HepG2 (cell line): ENCODE results near the gene ENDOD1. TPM values are rescaled to one million over a fixed set of nuclear protein-coding genes. Genes with fewer than 3 reads are reported as not detected.
A peak's percentile ranks its signal among the peaks of the same experiment; 100 is the strongest.

ENCODE experiments used
- BORCS8-MEF2B ChIP-seq: sonication (generic); formaldehyde crosslinking; IDR thresholded peaks from 2 replicates; pipeline ENCODE4 v1.8.0; 2022; ENCODE audit warnings: mild to moderate bottlenecking, missing genetic modification reagents
- CEBPG ChIP-seq: IDR thresholded peaks from 2 replicates; pipeline ENCODE4 v1.6.1; 2016
- DPF2 ChIP-seq: sonication (generic); formaldehyde crosslinking; IDR thresholded peaks from 2 replicates; pipeline ENCODE4 v1.4.0; 2020; ENCODE audit warnings: mild to moderate bottlenecking, low read depth, missing genetic modification reagents, borderline replicate concordance
- EHMT2 ChIP-seq: fragments of 200-600 bp; sonication (generic); IDR thresholded peaks from 2 replicates; pipeline ENCODE4 v1.7.0; 2017; ENCODE audit warnings: antibody characterized with exemption, low read depth, low read length, borderline replicate concordance
- ELF4 ChIP-seq: sonication (generic); formaldehyde crosslinking; IDR thresholded peaks from 2 replicates; pipeline ENCODE4 v1.5.0; 2020; ENCODE audit warnings: missing genetic modification reagents, mild to moderate bottlenecking, moderate library complexity, borderline replicate concordance
- EP300 ChIP-seq, 3 experiments: sonication (generic) in 1 of 3; formaldehyde crosslinking in 1 of 3; IDR thresholded peaks; 2 replicates each; pipeline versions ENCODE4 v1.5.1 to v1.6.1; 2011 to 2020; ENCODE audit warnings: low read depth in 2 of 3, low read length in 2 of 3, borderline replicate concordance in 1 of 3, improper control_type of control experiment in 1 of 3, mild to moderate bottlenecking in 1 of 3, missing genetic modification reagents in 1 of 3, moderate library complexity in 1 of 3
- KDM2A ChIP-seq: sonication (generic); formaldehyde crosslinking; IDR thresholded peaks from 2 replicates; pipeline ENCODE4 v1.4.0; 2020; ENCODE audit warnings: low read depth, missing genetic modification reagents, borderline replicate concordance
- MYPOP ChIP-seq: sonication (generic); formaldehyde crosslinking; IDR thresholded peaks from 2 replicates; pipeline ENCODE4 v1.8.1; 2023; ENCODE audit warnings: mild to moderate bottlenecking, moderate library complexity, missing genetic modification reagents
- POLR2G ChIP-seq: fragments of 200-400 bp; formaldehyde crosslinking; IDR thresholded peaks from 2 replicates; pipeline ENCODE4 v1.6.1; 2018; ENCODE audit warnings: mild to moderate bottlenecking, low read depth, low read length, moderate library complexity
- SIN3B ChIP-seq: fragments of 150-350 bp; IDR thresholded peaks from 2 replicates; pipeline ENCODE4 v1.6.1; 2014; ENCODE audit warnings: low read length
- STAG1 ChIP-seq: sonication (generic); formaldehyde crosslinking; IDR thresholded peaks from 2 replicates; pipeline ENCODE4 v1.4.0; 2020; ENCODE audit warnings: missing genetic modification reagents
- TBP ChIP-seq: sonication (generic); formaldehyde crosslinking; IDR thresholded peaks from 2 replicates; pipeline ENCODE4 v1.5.0; 2020; ENCODE audit warnings: missing genetic modification reagents
- TEAD3 ChIP-seq: optimal IDR thresholded peaks from 2 replicates; pipeline ENCODE3; 2016; ENCODE audit warnings: borderline replicate concordance
- THRA ChIP-seq: sonication (generic); formaldehyde crosslinking; IDR thresholded peaks from 2 replicates; pipeline ENCODE4 v1.4.0; 2020; ENCODE audit warnings: missing genetic modification reagents, borderline replicate concordance
- TRIM22 ChIP-seq: fragments of 450-650 bp; IDR thresholded peaks from 2 replicates; pipeline ENCODE4 v1.6.1; 2017
- YY1 ChIP-seq: IDR thresholded peaks from 2 replicates; pipeline ENCODE4 v1.6.1; 2011; ENCODE audit warnings: low read length, low read depth, moderate library complexity, mild to moderate bottlenecking; ENCODE audit not compliant: insufficient read depth, insufficient replicate concordance
- ZFP62 ChIP-seq: sonication (generic); formaldehyde crosslinking; IDR thresholded peaks from 2 replicates; pipeline ENCODE4 v1.4.0; 2020; ENCODE audit warnings: missing genetic modification reagents
- ZNF12 ChIP-seq: sonication (generic); formaldehyde crosslinking; IDR thresholded peaks from 2 replicates; pipeline ENCODE4 v1.5.0; 2020; ENCODE audit warnings: missing genetic modification reagents
- ZNF331 ChIP-seq: sonication (generic); formaldehyde crosslinking; IDR thresholded peaks from 2 replicates; pipeline ENCODE4 v1.4.0; 2020; ENCODE audit warnings: missing genetic modification reagents
- ZNF414 ChIP-seq: sonication (generic); formaldehyde crosslinking; IDR thresholded peaks from 2 replicates; pipeline ENCODE4 v1.5.0; 2020; ENCODE audit warnings: missing genetic modification reagents
- ZNF530 ChIP-seq: sonication (generic); formaldehyde crosslinking; IDR thresholded peaks from 2 replicates; pipeline ENCODE4 v1.5.0; 2020; ENCODE audit warnings: low read depth, mild to moderate bottlenecking, missing genetic modification reagents
- ZNF616 ChIP-seq: sonication (generic); formaldehyde crosslinking; IDR thresholded peaks from 2 replicates; pipeline ENCODE4 v1.5.0; 2020; ENCODE audit warnings: low read depth, mild to moderate bottlenecking, missing genetic modification reagents
- ZSCAN30 ChIP-seq: sonication (generic); formaldehyde crosslinking; IDR thresholded peaks from 2 replicates; pipeline ENCODE4 v1.5.0; 2020; ENCODE audit warnings: mild to moderate bottlenecking, missing genetic modification reagents
- ZSCAN31 ChIP-seq: sonication (generic); formaldehyde crosslinking; IDR thresholded peaks from 2 replicates; pipeline ENCODE4 v1.5.0; 2020; ENCODE audit warnings: low read depth, mild to moderate bottlenecking, missing genetic modification reagents
- polyA plus RNA-seq, 8 experiments: library from polyadenylated mRNA; depleted of rRNA in 3 of 8; stranded (reverse) in 7 of 8; unstranded in 1 of 8; fragments of >200 nt; fragmentation: Illumina TruSeq in 4 of 8; extraction: Trizol in 4 of 8; gene quantifications; 2 replicates each; pipeline versions ENCODE4 v1.2.1 to v1.2.3, GENCODE V29; 2011 to 2016; ENCODE audit warnings: low read depth in 4 of 8, missing spikeins in 1 of 8, mixed read lengths in 1 of 8; ENCODE audit not compliant: insufficient read depth in 1 of 8
- total RNA-seq, 5 experiments: library from RNA; depleted of rRNA; stranded (reverse); fragments of >200 nt; fragmentation: Illumina TruSeq; extraction: Trizol; gene quantifications; 2 replicates each; pipeline ENCODE4 v1.2.3, GENCODE V29; 2016; ENCODE audit warnings: low read depth in 1 of 5

ENDOD1 gene
- total and polyA plus RNA-seq, 2 of the 13 experiments (the other 11 are each of a cell fraction or from before 2014, with no cell fraction given): 2.0 to 6.8 TPM

GRCh38 chr11:95149651-95150364 lies 60.2 kb downstream of the ENDOD1 start (continued):
- TF ChIP-seq TRIM22: no peak
- TF ChIP-seq BORCS8-MEF2B (CRISPR knock-in tag): no peak
- TF ChIP-seq CEBPG: 0 out of 2 replicates have a peak, but pooled peaks have one; percentile 17
- 0 out of 2 replicates have a peak, but pooled peaks have one; percentile 15 for TF ChIP-seq DPF2 (CRISPR knock-in tag)
- TF ChIP-seq ZNF331 (CRISPR knock-in tag): peak; percentile 38; the same call in 1 of the 2 replicates
- no peak for TF ChIP-seq MYPOP (CRISPR knock-in tag)
- no peak for TF ChIP-seq ELF4 (CRISPR knock-in tag)
- no peak for TF ChIP-seq ZSCAN30
- no peak for TF ChIP-seq ZSCAN31
- TF ChIP-seq ZNF616: no peak
- TF ChIP-seq TEAD3 (CRISPR knock-in tag): peak; percentile 88
- no peak for TF ChIP-seq EHMT2
- TF ChIP-seq ZFP62 (CRISPR knock-in tag): no peak
- peak; percentile 80; the same call in 1 of the 2 replicates for TF ChIP-seq THRA (CRISPR knock-in tag)
- TF ChIP-seq ZNF12 (CRISPR knock-in tag): no peak
- no peak for TF ChIP-seq ZNF530 (CRISPR knock-in tag)
- no peak for TF ChIP-seq TBP (CRISPR knock-in tag)
- TF ChIP-seq ZNF414 (CRISPR knock-in tag): no peak
- TF ChIP-seq POLR2G: no peak
- TF ChIP-seq STAG1 (CRISPR knock-in tag): 0 out of 2 replicates have a peak, but pooled peaks have one; percentile 9
- TF ChIP-seq KDM2A (CRISPR knock-in tag): peak; percentile 72; the same call in 1 of the 2 replicates
- peak in 1 of 2 experiments; percentile 68; a peak in 2 of 4 replicates for TF ChIP-seq EP300 (IDR thresholded peaks at IDR 0.05; ENCODE audit: low read depth in 2 of 2, low read length in 2 of 2)
- TF ChIP-seq EP300 (CRISPR knock-in tag; IDR thresholded peaks at IDR 0.05; ENCODE audit: borderline replicate concordance): no peak; the same call in 1 of the 2 replicates
- TF ChIP-seq SIN3B: no peak
- no peak for TF ChIP-seq YY1
